Left ventricle myocardium inferior (tissue), 1 donor: Measurements from ENCODE around the gene OXSM. TPM values are rescaled to one million over a fixed set of nuclear protein-coding genes. Genes with fewer than 3 reads are reported as not detected.

Experiments used
- DNase-seq: peaks from one replicate; pipeline ENCODE4 v3.0.0-alpha.2; 2020
- H3K27ac ChIP-seq: fragments of 200-600 bp; replicated peaks from 2 replicates; pipeline ENCODE4 v1.8.0; 2021
- H3K27me3 ChIP-seq: fragments of 200-600 bp; 2 replicates; pipeline ENCODE4 v1.8.0; 2021; ENCODE audit warnings: low read depth
- H3K36me3 ChIP-seq: fragments of 200-600 bp; 2 replicates; pipeline ENCODE4 v1.8.0; 2021
- H3K4me1 ChIP-seq: fragments of 200-600 bp; 2 replicates; pipeline ENCODE4 v1.8.0; 2021
- H3K4me3 ChIP-seq: fragments of 200-600 bp; 2 replicates; pipeline ENCODE4 v1.8.0; 2021; ENCODE audit warnings: mild to moderate bottlenecking, moderate library complexity
- H3K9me3 ChIP-seq: fragments of 200-600 bp; replicated peaks from 2 replicates; pipeline ENCODE4 v1.8.0; 2021
- intact Hi-C: fragments of 100-400 bp; cut with micrococcal nuclease; formaldehyde crosslinking; loops from one replicate; pipeline ENCODE4 v1.11.0; 2022
- total RNA-seq: library from RNA; stranded (reverse); fragmentation: NEBNext Ultra II Directional; extraction: Animal tissue kit (Norgen Biotek cat#: 25700); gene quantifications from one replicate; pipeline ENCODE4 v1.2.1, GENCODE V29; 2021
- TF ChIP-seq, protein P1 (sequence below): fragments of 200-600 bp; IDR thresholded peaks from 2 replicates; pipeline ENCODE4 v1.8.0; 2021; ENCODE audit warnings: antibody characterized with exemption, mild to moderate bottlenecking, borderline replicate concordance
- donor health status: DM: no; HTN: yes; CAD: no; lungs with severe emphysema.

OXSM gene
- total RNA-seq, 1 donor from 2014 or later, result 15.6 TPM

DNA sequence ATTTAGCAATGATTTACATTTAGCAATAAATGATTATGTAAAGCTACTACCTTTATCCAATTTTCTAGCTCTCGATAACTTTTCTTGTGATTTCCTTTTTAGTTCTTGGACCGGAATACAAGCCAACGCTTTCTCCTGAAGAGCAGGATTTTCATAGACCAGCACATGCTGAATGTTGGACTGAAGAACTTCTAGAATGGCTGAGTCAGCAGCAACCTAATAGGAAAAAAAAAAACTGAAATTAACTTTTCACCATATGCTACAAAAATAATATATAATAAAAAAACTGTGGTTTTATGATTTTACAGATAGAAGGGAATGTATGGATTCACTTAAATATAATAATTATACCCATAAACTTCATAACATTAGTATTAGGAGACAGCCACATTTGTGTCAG, 38.8 kb upstream of the OXSM start:
- Histone ChIP-seq H3K27me3 (no peaks in the 10 kb centered on the region), H3K36me3 (peaks cover 47% of the 10 kb centered on the region), H3K4me1 (no peaks in the 10 kb centered on the region), H3K4me3 (no peak overlapping the region), H3K27ac (no peak overlapping the region), H3K9me3 (no peaks in the 10 kb centered on the region)
- DNase-seq, result no peak
- intact Hi-C loops, result no loop called here
- TF ChIP-seq, protein P1, sequence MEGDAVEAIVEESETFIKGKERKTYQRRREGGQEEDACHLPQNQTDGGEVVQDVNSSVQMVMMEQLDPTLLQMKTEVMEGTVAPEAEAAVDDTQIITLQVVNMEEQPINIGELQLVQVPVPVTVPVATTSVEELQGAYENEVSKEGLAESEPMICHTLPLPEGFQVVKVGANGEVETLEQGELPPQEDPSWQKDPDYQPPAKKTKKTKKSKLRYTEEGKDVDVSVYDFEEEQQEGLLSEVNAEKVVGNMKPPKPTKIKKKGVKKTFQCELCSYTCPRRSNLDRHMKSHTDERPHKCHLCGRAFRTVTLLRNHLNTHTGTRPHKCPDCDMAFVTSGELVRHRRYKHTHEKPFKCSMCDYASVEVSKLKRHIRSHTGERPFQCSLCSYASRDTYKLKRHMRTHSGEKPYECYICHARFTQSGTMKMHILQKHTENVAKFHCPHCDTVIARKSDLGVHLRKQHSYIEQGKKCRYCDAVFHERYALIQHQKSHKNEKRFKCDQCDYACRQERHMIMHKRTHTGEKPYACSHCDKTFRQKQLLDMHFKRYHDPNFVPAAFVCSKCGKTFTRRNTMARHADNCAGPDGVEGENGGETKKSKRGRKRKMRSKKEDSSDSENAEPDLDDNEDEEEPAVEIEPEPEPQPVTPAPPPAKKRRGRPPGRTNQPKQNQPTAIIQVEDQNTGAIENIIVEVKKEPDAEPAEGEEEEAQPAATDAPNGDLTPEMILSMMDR, result no peak

DNA sequence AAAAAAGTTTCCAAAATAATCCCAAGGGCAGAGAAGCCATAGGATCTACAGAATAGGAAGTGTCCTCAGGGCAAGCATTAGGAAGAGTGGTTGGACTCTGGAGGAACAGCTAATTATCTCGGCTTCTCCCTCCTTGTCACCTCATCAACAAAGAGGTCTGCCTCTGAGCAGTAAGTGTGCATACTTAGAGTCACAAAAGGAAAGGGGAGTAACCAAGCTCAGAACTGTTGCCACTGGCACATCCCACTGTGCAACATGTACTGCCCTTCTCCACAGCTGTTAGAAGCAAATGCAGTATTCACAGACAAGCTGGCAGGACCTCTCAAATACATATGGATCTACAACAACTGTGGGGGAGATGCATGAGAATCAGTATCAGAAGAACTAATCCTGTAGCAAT, 38.2 kb upstream of the OXSM start:
- Histone ChIP-seq H3K27ac (no peak overlapping the region), H3K4me1 (no peaks in the 10 kb centered on the region), H3K4me3 (no peak overlapping the region), H3K9me3 (no peaks in the 10 kb centered on the region), H3K36me3 (peaks cover 43% of the 10 kb centered on the region), H3K27me3 (no peaks in the 10 kb centered on the region)
- no peak for DNase-seq
- intact Hi-C loops, result no loop called here
- TF ChIP-seq, protein P1, result no peak

DNA sequence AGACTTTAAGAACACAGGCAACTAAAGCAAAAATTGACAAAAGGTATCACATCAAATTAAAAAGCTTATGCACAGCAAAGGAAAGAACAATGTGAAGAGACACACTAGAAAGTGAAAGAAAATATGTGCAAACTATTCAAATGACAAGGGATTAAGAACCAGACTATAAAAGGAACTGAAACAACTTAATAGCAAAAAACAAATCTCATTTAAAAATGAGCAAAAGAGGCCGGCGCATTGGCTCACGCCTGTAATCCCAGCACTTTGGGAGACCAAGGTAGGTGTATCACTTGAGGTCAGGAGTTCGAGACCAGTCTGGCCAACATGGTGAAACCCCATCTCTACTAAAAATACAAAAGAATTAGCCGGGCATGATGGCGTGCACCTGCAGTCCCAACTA, 21.0 kb upstream of the OXSM start:
- Histone ChIP-seq H3K27ac (no peak overlapping the region), H3K4me1 (no peaks in the 10 kb centered on the region), H3K9me3 (peaks cover 18% of the 10 kb centered on the region), H3K27me3 (no peaks in the 10 kb centered on the region), H3K4me3 (no peak overlapping the region), H3K36me3 (peaks cover 21% of the 10 kb centered on the region)
- TF ChIP-seq, protein P1, result no peak
- DNase-seq, result no peak
- intact Hi-C loops, result no loop called here

DNA sequence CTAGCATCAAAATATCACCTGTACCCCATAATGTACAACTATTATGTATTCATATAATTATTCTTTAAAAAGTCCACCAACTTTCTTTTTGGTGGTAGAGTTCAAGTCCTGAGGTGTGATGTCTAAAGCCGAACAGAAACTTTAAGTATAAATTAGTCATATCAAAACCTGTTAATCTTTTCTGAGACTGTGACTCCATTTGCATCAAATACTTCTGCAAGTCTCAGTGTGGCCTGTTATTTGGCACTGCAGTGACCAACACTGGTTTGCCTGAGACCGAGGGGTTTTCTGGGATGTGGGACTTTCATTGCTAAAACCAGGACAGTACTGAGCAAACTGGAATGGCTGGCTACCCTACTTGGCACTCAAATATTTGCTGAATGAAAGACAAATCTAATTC, 14.0 kb upstream of the OXSM start:
- TF ChIP-seq, protein P1, result no peak
- intact Hi-C loops, result no loop called here
- DNase-seq, result no peak
- no peaks in the 10 kb centered on the region for H3K27me3 ChIP-seq
- no peak overlapping the region for H3K4me3 ChIP-seq
- no peak overlapping the region for H3K27ac ChIP-seq
- H3K4me1 ChIP-seq, result peaks cover 8% of the 10 kb centered on the region
- peaks cover 52% of the 10 kb centered on the region for H3K36me3 ChIP-seq
- peaks cover 12% of the 10 kb centered on the region for H3K9me3 ChIP-seq

DNA sequence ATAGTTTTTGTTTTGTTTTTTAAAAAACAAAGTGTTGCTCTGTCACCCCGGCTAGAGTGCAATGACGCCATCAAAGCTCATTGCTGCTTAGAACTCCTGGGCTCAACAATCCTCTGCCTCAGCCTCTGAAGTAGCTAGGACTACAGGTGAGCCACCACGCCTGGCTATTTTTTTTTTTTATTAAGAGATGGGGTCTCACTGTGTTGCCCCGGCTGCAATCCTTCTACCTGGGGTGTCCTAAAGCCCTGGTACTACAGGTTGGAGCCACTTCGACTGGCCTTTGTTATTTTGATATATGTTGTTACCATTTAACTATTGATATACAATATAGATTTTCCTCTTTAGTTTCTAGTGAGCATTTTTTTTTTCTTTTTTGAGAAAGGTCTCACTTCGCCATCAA, 9.3 kb upstream of the OXSM start:
- intact Hi-C loops, result no loop called here
- Histone ChIP-seq H3K27ac (no peak overlapping the region), H3K9me3 (no peaks in the 10 kb centered on the region), H3K36me3 (peaks cover 27% of the 10 kb centered on the region), H3K4me1 (peaks cover 39% of the 10 kb centered on the region), H3K4me3 (no peak overlapping the region), H3K27me3 (no peaks in the 10 kb centered on the region)
- no peak for DNase-seq
- TF ChIP-seq, protein P1, result no peak
